Medulla oblongata (tissue), 1 donor: ENCODE results near the gene ITGB8.

Source experiments
- DNase-seq: peaks from one replicate; pipeline ENCODE4 v3.0.0-alpha.2; 2015; ENCODE audit errors: extremely low spot score

ITGB8 gene

GRCh38 chr7:20340839-20341238, 10.1 kb downstream of the ITGB8 start:
- peak; percentile 87 for DNase-seq

- DNase-seq = no peak
Measured at GRCh38 chr7:20343205-20343604, 12.5 kb downstream of the ITGB8 start.

- no peak for DNase-seq
Measured at GRCh38 chr7:20343941-20344340, 13.2 kb downstream of the ITGB8 start.

- DNase-seq = no peak
Measured at GRCh38 chr7:20344396-20344795, 13.7 kb downstream of the ITGB8 start.

GRCh38 chr7:20346577-20346976, 15.9 kb downstream of the ITGB8 start:
- DNase-seq = no peak

- DNase-seq = no peak
Measured at GRCh38 chr7:20347680-20348079, 17.0 kb downstream of the ITGB8 start.

- DNase-seq = no peak
Measured at GRCh38 chr7:20348125-20348807, 17.6 kb downstream of the ITGB8 start.

GRCh38 chr7:20350518-20350951, 19.8 kb downstream of the ITGB8 start:
- DNase-seq = peak; percentile 95

GRCh38 chr7:20350996-20351692, 20.4 kb downstream of the ITGB8 start:
- DNase-seq = no peak

GRCh38 chr7:20351901-20352300, 21.2 kb downstream of the ITGB8 start:
- no peak for DNase-seq

GRCh38 chr7:20352573-20353306, 22.0 kb downstream of the ITGB8 start:
- DNase-seq = no peak

GRCh38 chr7:20354610-20355528, 24.2 kb downstream of the ITGB8 start:
- no peak for DNase-seq

GRCh38 chr7:20358106-20358505, 27.4 kb downstream of the ITGB8 start:
- no peak for DNase-seq

GRCh38 chr7:20358762-20359282, 28.1 kb downstream of the ITGB8 start:
- DNase-seq = no peak

- DNase-seq = no peak
Measured at GRCh38 chr7:20359341-20359963, 28.8 kb downstream of the ITGB8 start.

GRCh38 chr7:20362574-20363253, 32.0 kb downstream of the ITGB8 start:
- DNase-seq = no peak

GRCh38 chr7:20364571-20365196, 34.0 kb downstream of the ITGB8 start:
- DNase-seq = no peak

- DNase-seq = no peak
Measured at GRCh38 chr7:20365486-20365885, 34.8 kb downstream of the ITGB8 start.

GRCh38 chr7:20374399-20374798, 43.7 kb downstream of the ITGB8 start:
- no peak for DNase-seq

GRCh38 chr7:20376796-20377195, 46.1 kb downstream of the ITGB8 start:
- no peak for DNase-seq
